Naive thymus-derived CD8-positive, alpha-beta T cell (primary cell): ENCODE results near the gene FRRS1L. TPM values are rescaled to one million over a fixed set of nuclear protein-coding genes. Genes with fewer than 3 reads are reported as not detected.

Experiments used
- ATAC-seq, 2 donors: fragments of 150-1000 bp; cut with Tn5 transposase in 1 of 2; sonication (Bioruptor Pico), chemical (Tn5 transposase) in 1 of 2; 1 replicate in 1 of 2; 2 replicates in 1 of 2; pipeline ENCODE4 v1.10.0; 2021; ENCODE audit warnings: mild to moderate bottlenecking in 2 of 2, moderate library complexity in 2 of 2
- POLR2A ChIA-PET: fragments of 350-600 bp; sonication (Branson Sonifier 250); formaldehyde crosslinking; loops from one replicate; lab custom pipeline; 2021; ENCODE audit warnings: antibody characterized with exemption; lab: Charles Lee
- DNase-seq, 10 donors: peaks; one replicate each; pipeline versions ENCODE4 v3.0.0 to v3.0.0-alpha.2; 2020 to 2022
- H3K27ac Mint-ChIP-seq, 10 donors: one replicate each; pipeline ENCODE4 v1.8.0; 2020 to 2022; ENCODE audit warnings: mild to moderate bottlenecking in 10 of 10, mixed read lengths in 10 of 10, moderate library complexity in 4 of 10, inconsistent platforms in 1 of 10
- H3K27me3 Mint-ChIP-seq, 5 donors: one replicate each; pipeline ENCODE4 v1.8.0; 2021 to 2022; ENCODE audit warnings: mixed read lengths in 5 of 5
- H3K36me3 Mint-ChIP-seq, 3 donors: one replicate each; pipeline ENCODE4 v1.8.0; 2020 to 2022; ENCODE audit warnings: mixed read lengths in 3 of 3, mild to moderate bottlenecking in 2 of 3, inconsistent platforms in 1 of 3
- H3K4me1 Mint-ChIP-seq, 4 donors: one replicate each; pipeline ENCODE4 v1.8.0; 2021 to 2022; ENCODE audit warnings: mixed read lengths in 4 of 4
- H3K4me3 Mint-ChIP-seq, 10 donors: one replicate each; pipeline ENCODE4 v1.8.0; 2020 to 2022; ENCODE audit warnings: mild to moderate bottlenecking in 10 of 10, mixed read lengths in 10 of 10, moderate library complexity in 6 of 10, inconsistent platforms in 1 of 10
- H3K9me3 Mint-ChIP-seq, 9 donors: one replicate each; pipeline ENCODE4 v1.8.0; 2020 to 2022; ENCODE audit warnings: mixed read lengths in 9 of 9, mild to moderate bottlenecking in 3 of 9, inconsistent platforms in 1 of 9, moderate library complexity in 1 of 9
- polyA plus RNA-seq, 3 donors: library from polyadenylated mRNA; unstranded; fragments of 300-500 nt; fragmentation: Illumina TruSeq; gene quantifications; one replicate each; pipeline ENCODE4 v1.2.3, GENCODE V29; 2021
- total RNA-seq, 8 experiments: library from RNA in 2 of 8; stranded (reverse) in 2 of 8; gene quantifications; one replicate each; pipeline ENCODE4 v1.2.3 and lab custom pipeline; 2021 to 2026

Gene FRRS1L
- total and polyA plus RNA-seq, 5 experiments from 2014 or later = not detected

GRCh38 chr9:109092587-109092986 is 74.5 kb downstream of the FRRS1L start:
- Mint-ChIP-seq H3K27me3 (no peaks in the 10 kb centered on the region), H3K9me3 (no peaks in the 10 kb centered on the region), H3K36me3 (peaks cover 15 to 72% (median 31%) of the 10 kb centered on the region in 3 donors), H3K27ac (peak overlapping the region in 3 of 10 donors; percentile 6 to 68 (median 51)), H3K4me1 (peaks cover 31 to 62% (median 46%) of the 10 kb centered on the region in 4 donors), H3K4me3 (no peak overlapping the region)
- POLR2A ChIA-PET = no interaction called here
- no peak for ATAC-seq
- no peak for DNase-seq

DNA sequence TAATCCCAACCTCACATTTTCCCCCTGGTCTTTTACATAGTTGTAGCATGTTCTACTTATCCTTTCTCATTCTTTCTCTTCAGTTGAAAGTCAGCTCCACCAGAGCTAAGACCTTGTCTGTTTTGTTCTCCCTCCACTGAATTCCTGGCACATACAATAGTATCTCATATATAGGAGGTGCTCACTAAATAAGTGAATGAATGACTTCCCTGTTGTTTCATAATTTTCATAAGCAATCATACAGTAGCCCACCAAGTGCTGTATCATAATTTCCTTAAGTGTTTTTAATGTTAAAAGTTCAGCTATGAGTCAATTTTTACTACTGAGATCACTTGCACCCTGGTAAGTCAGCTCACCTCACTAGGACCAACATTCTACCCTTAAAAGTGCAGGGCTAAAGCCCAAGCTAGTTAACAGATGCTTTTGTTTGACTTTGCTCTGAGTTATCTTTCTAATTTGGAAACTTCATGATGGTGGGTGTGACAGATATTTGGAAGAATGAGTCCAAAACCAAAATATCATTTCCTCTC is 74.9 kb downstream of the FRRS1L start:
- no peaks in the 10 kb centered on the region for H3K27me3 Mint-ChIP-seq
- DNase-seq (no peak), ATAC-seq (no peak)
- peak overlapping the region in 3 of 10 donors; percentile 4 to 51 (median 43) for H3K27ac Mint-ChIP-seq
- H3K9me3 Mint-ChIP-seq = no peaks in the 10 kb centered on the region
- H3K36me3 Mint-ChIP-seq = peaks cover 15 to 76% (median 33%) of the 10 kb centered on the region in 3 donors
- peaks cover 29 to 60% (median 42%) of the 10 kb centered on the region in 4 donors for H3K4me1 Mint-ChIP-seq
- POLR2A ChIA-PET = interaction anchor here (0.5 to 1.3 kb wide), 2 partner anchors 23 to 27 kb away, joined by 4 read pairs; partner anchors contain the start of gene TMEM245
- no peak overlapping the region for H3K4me3 Mint-ChIP-seq

- Mint-ChIP-seq H3K36me3 (peaks cover 14 to 85% (median 36%) of the 10 kb centered on the region in 3 donors), H3K4me3 (no peak overlapping the region), H3K27me3 (no peaks in the 10 kb centered on the region), H3K4me1 (peaks cover 8 to 28% (median 12%) of the 10 kb centered on the region in 4 donors), H3K9me3 (no peaks in the 10 kb centered on the region), H3K27ac (no peak overlapping the region)
- POLR2A ChIA-PET = interaction anchor here (0.8 to 1.2 kb wide), 2 partner anchors 11 to 111 kb away, joined by 3 to 7 read pairs; no protein-coding TSS in a partner anchor
- DNase-seq (no peak), ATAC-seq (no peak)
These were observed 78.8 kb downstream of the FRRS1L start for GRCh38 chr9:109088221-109088620.

- peaks cover 10 to 28% (median 13%) of the 10 kb centered on the region in 4 donors for H3K4me1 Mint-ChIP-seq
- ATAC-seq = no peak
- no peak overlapping the region for H3K4me3 Mint-ChIP-seq
- POLR2A ChIA-PET = interaction anchor here (0.8 to 1.2 kb wide), 2 partner anchors 11 to 111 kb away, joined by 3 to 7 read pairs; no protein-coding TSS in a partner anchor
- H3K27ac Mint-ChIP-seq = no peak overlapping the region
- no peaks in the 10 kb centered on the region for H3K27me3 Mint-ChIP-seq
- no peak for DNase-seq
- peaks cover 9 to 85% (median 31%) of the 10 kb centered on the region in 3 donors for H3K36me3 Mint-ChIP-seq
- no peaks in the 10 kb centered on the region for H3K9me3 Mint-ChIP-seq
These were observed 79.3 kb downstream of the FRRS1L start for GRCh38 chr9:109087795-109088194.

GRCh38 chr9:109086221-109086620 is 80.8 kb downstream of the FRRS1L start:
- Mint-ChIP-seq H3K27ac (peak overlapping the region in 1 of 10 donors; percentile 3), H3K9me3 (no peaks in the 10 kb centered on the region), H3K4me3 (no peak overlapping the region)

GRCh38 chr9:109085510-109085909 is 81.5 kb downstream of the FRRS1L start:
- DNase-seq = no peak
- ATAC-seq = no peak
- peaks cover 0 to 80% (median 21%) of the 10 kb centered on the region in 3 donors for H3K36me3 Mint-ChIP-seq
- no peak overlapping the region for H3K4me3 Mint-ChIP-seq
- peaks cover 6 to 21% (median 10%) of the 10 kb centered on the region in 4 donors for H3K4me1 Mint-ChIP-seq
- H3K27me3 Mint-ChIP-seq = no peaks in the 10 kb centered on the region
- no peak overlapping the region for H3K27ac Mint-ChIP-seq
- POLR2A ChIA-PET = no interaction called here
- H3K9me3 Mint-ChIP-seq = no peaks in the 10 kb centered on the region

More at GRCh38 chr9:109086221-109086620, 80.8 kb downstream of the FRRS1L start:
- POLR2A ChIA-PET = no interaction called here
- peaks cover 7 to 21% (median 11%) of the 10 kb centered on the region in 4 donors for H3K4me1 Mint-ChIP-seq
- no peaks in the 10 kb centered on the region for H3K27me3 Mint-ChIP-seq
- DNase-seq = no peak
- no peak for ATAC-seq
- peaks cover 0 to 82% (median 21%) of the 10 kb centered on the region in 3 donors for H3K36me3 Mint-ChIP-seq

DNA sequence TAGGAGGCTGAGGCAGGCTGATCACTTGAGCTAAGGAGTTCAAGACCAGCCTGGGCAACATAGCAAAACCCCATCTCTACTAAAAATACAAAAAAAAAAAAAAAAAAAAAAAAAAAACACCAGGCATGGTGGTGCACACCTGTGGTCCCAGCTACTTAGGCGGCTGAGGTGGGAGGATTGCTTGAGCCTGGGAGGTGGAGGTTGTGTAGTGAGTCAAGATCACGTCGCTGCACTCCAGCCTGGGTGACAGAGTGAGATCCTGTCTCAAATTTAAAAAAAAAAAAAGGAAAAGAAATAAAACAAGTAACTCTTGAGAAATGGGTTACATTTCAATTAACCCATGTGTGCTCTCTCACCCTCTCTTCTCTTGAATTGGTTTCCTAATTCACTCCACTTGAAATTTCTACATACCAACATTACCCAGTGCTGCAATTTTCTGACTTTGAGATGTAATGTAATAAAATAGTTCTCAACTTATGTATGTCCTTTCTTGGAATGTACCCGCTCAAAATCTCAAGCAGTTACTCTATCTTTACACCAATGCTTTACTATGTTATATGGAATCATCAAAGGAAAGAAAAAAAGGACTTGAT is 83.1 kb downstream of the FRRS1L start:
- Mint-ChIP-seq H3K36me3 (peaks cover under 1 to 83% (median 35%) of the 10 kb centered on the region in 3 donors), H3K27ac (peak overlapping the region in 1 of 10 donors; percentile 66), H3K4me3 (no peak overlapping the region), H3K27me3 (no peaks in the 10 kb centered on the region), H3K4me1 (peaks cover 6 to 21% (median 10%) of the 10 kb centered on the region in 4 donors), H3K9me3 (no peaks in the 10 kb centered on the region)
- ATAC-seq = no peak
- POLR2A ChIA-PET = interaction anchor here (0.6 kb wide), 1 partner anchor 45 kb away, joined by 3 read pairs; no protein-coding TSS in a partner anchor
- DNase-seq = no peak

DNA sequence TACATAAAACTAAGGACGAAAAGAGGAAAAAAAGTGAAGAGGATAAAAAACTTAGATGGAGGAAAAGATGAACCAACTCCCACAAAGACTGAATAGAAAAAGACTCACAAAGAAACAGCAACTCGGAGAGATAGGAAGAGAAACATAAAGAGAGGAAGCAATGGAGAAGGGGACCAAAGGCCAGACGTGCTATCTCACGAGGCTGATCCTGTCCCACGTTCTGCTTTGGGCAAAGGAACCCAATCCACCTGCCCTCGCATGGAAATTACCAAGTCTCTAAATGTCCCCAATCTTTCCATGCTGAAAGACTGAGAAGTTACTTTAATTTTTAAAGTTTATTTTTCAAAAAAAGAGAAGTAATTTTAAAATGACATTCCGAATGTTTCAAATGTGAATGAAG is 83.9 kb downstream of the FRRS1L start:
- POLR2A ChIA-PET = interaction anchor here (0.6 kb wide), 1 partner anchor 44 kb away, joined by 3 read pairs; no protein-coding TSS in a partner anchor

DNA sequence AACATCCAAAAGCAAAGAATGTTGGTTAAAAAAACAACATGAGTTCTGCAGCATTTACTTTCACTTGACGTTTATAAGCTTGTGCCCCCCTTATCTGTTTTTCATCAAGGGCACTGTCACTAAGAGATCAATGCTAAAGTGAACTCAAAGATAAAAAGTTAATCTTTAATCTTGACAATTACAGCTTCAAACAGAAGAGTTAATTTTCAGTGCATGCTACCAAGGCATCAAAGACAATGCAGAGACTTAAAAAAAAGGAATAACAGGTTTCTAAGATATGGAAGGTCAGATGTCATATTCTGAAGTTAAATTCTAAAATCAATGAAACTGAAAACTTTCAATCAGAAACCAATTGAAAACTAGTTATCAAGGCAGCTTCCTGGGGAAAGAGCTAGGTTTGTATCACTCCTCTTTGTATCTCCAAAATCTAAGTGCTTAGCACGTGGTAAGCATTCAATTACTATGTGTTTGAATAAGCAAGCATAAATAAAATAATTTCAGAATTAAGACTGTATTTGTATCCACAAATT is 84.9 kb downstream of the FRRS1L start:
- POLR2A ChIA-PET = no interaction called here
- peaks cover 4 to 84% (median 42%) of the 10 kb centered on the region in 3 donors for H3K36me3 Mint-ChIP-seq
- no peak overlapping the region for H3K4me3 Mint-ChIP-seq

More for the DNA sequence above, 83.9 kb downstream of the FRRS1L start:
- peak overlapping the region in 3 of 10 donors; percentile 1 to 60 (median 56) for H3K27ac Mint-ChIP-seq
- H3K27me3 Mint-ChIP-seq = no peaks in the 10 kb centered on the region
- H3K4me1 Mint-ChIP-seq = peaks cover 6 to 19% (median 10%) of the 10 kb centered on the region in 4 donors
- DNase-seq = no peak
- peaks cover 4 to 83% (median 38%) of the 10 kb centered on the region in 3 donors for H3K36me3 Mint-ChIP-seq
- no peak overlapping the region for H3K4me3 Mint-ChIP-seq
- no peak for ATAC-seq
- H3K9me3 Mint-ChIP-seq = no peaks in the 10 kb centered on the region

More for the DNA sequence above, 84.9 kb downstream of the FRRS1L start:
- Mint-ChIP-seq H3K4me1 (peaks cover 6 to 13% (median 10%) of the 10 kb centered on the region in 4 donors), H3K27me3 (no peaks in the 10 kb centered on the region), H3K27ac (no peak overlapping the region), H3K9me3 (no peaks in the 10 kb centered on the region)
- ATAC-seq = no peak
- no peak for DNase-seq

Other genes starting within 250 kb of the FRRS1L start
- gene ELP1, start 233.1 kb downstream of the FRRS1L start, total RNA-seq = 10 to 100 TPM; 35.2 to 38.8 TPM
- 10 to 100 TPM; 12.8 to 19.6 (median 12.9) TPM for gene ELP1, start 233.1 kb downstream of the FRRS1L start, polyA plus RNA-seq
- gene ABITRAM, start 232.8 kb downstream of the FRRS1L start, total RNA-seq = 1 to 10 TPM; 9.2 TPM
- 10 to 100 TPM; 13.1 to 14.5 (median 13.9) TPM for gene ABITRAM, start 232.8 kb downstream of the FRRS1L start, polyA plus RNA-seq
- 1 to 10 TPM; 2.3 to 4.4 TPM for gene CTNNAL1, start 153.8 kb downstream of the FRRS1L start, total RNA-seq
- gene CTNNAL1, start 153.8 kb downstream of the FRRS1L start, polyA plus RNA-seq = 1 to 10 TPM in 2 of 3 donors, under 1 TPM in 1; 0.15 to 3.7 (median 1.7) TPM
- gene TMEM245, start 47.3 kb downstream of the FRRS1L start, total RNA-seq = 10 to 100 TPM; 71.3 to 72.4 TPM
- 10 to 100 TPM; 16.3 to 29.2 (median 25.3) TPM for gene TMEM245, start 47.3 kb downstream of the FRRS1L start, polyA plus RNA-seq
- not detected for gene EPB41L4B, start 153.8 kb upstream of the FRRS1L start, total RNA-seq
- not detected for gene EPB41L4B, start 153.8 kb upstream of the FRRS1L start, polyA plus RNA-seq